Esophagus squamous epithelium (tissue), 4 donors: Measurements from ENCODE around the gene JPH4.

ENCODE experiments used
- CTCF ChIP-seq, 6 experiments: fragments of 450-650 bp in 4 of 6; fragments of 200-600 bp in 2 of 6; sonication (generic) in 2 of 6; IDR thresholded peaks; one replicate each; pipeline ENCODE4 v1.5.1; 2016 to 2019; ENCODE audit warnings: antibody characterized with exemption in 6 of 6, mild to moderate bottlenecking in 4 of 6, moderate library complexity in 4 of 6
- POLR2A ChIP-seq, 4 donors: fragments of 450-650 bp; IDR thresholded peaks; one replicate each; pipeline ENCODE4 v1.6.1; 2017; ENCODE audit warnings: antibody characterized with exemption in 4 of 4, mild to moderate bottlenecking in 4 of 4, moderate library complexity in 3 of 4

- TF ChIP-seq CTCF (IDR thresholded peaks at IDR 0.05) = no peak
- TF ChIP-seq POLR2A (IDR thresholded peaks at IDR 0.05) = no peak
Measured at GRCh38 chr14:23580152-23580926, 1.7 kb upstream of the JPH4 start.
